Measurements from ENCODE around the gene ICOS.

GRCh38 chr2:203987959-203988358, 51.4 kb downstream of the ICOS start:
- TF ChIP-seq CTCF (conservative IDR thresholded peaks at IDR 0.05; ENCODE audit: low read depth, low read length) (no peak), POLR2A (IDR thresholded peaks at IDR 0.05; ENCODE audit: low read depth, low read length) (no peak), RCOR1 (IDR thresholded peaks at IDR 0.05; ENCODE audit: insufficient replicate concordance, low read length) (no peak), ELK1 (IDR thresholded peaks at IDR 0.05; ENCODE audit: borderline replicate concordance, low read depth, low read length) (no peak), MXI1 (IDR thresholded peaks at IDR 0.05; ENCODE audit: borderline replicate concordance, low read depth, low read length) (no peak), RAD21 (IDR thresholded peaks at IDR 0.05; ENCODE audit: low read length) (no peak), CEBPB (IDR thresholded peaks at IDR 0.05; ENCODE audit: low read depth, low read length) (no peak), NFE2L2 (IDR thresholded peaks at IDR 0.05; ENCODE audit: low read depth, low read length) (no peak), MAFK (IDR thresholded peaks at IDR 0.05; ENCODE audit: low read depth, low read length) (no peak), CHD1 (IDR thresholded peaks at IDR 0.05; ENCODE audit: low read depth, low read length) (no peak), RFX5 (IDR thresholded peaks at IDR 0.05; ENCODE audit: low read depth, low read length) (no peak)

Data from IMR-90 (cell line).